Glutamatergic neuron (in vitro differentiated cells): ENCODE results near the gene KLRG1. TPM values are rescaled to one million over a fixed set of nuclear protein-coding genes. Genes with fewer than 3 reads are reported as not detected.
A peak's percentile ranks its signal among the peaks of the same experiment; 100 is the strongest.

ENCODE experiments used
- DNase-seq: peaks from one replicate; pipeline ENCODE4 v3.0.0; 2022
- H3K27ac Mint-ChIP-seq: one replicate; pipeline ENCODE4 v1.8.0; 2020; ENCODE audit warnings: mild to moderate bottlenecking, mixed read lengths, inconsistent platforms; ENCODE audit not compliant: unreplicated experiment
- H3K27me3 Mint-ChIP-seq: one replicate; pipeline ENCODE4 v1.8.0; 2020; ENCODE audit warnings: mild to moderate bottlenecking, moderate library complexity, mixed read lengths, inconsistent platforms; ENCODE audit not compliant: unreplicated experiment
- H3K36me3 Mint-ChIP-seq: one replicate; pipeline ENCODE4 v1.8.0; 2020; ENCODE audit warnings: mild to moderate bottlenecking, mixed read lengths, inconsistent platforms; ENCODE audit not compliant: unreplicated experiment
- H3K4me1 Mint-ChIP-seq: one replicate; pipeline ENCODE4 v1.8.0; 2020; ENCODE audit warnings: mild to moderate bottlenecking, low read depth, mixed read lengths, inconsistent platforms; ENCODE audit not compliant: unreplicated experiment
- H3K4me3 Mint-ChIP-seq: one replicate; pipeline ENCODE4 v1.8.0; 2020; ENCODE audit warnings: mild to moderate bottlenecking, mixed read lengths, inconsistent platforms; ENCODE audit not compliant: unreplicated experiment
- H3K9me3 Mint-ChIP-seq: one replicate; pipeline ENCODE4 v1.8.0; 2020; ENCODE audit warnings: mild to moderate bottlenecking, moderate library complexity, mixed read lengths, inconsistent platforms; ENCODE audit not compliant: unreplicated experiment
- total RNA-seq: library from RNA; stranded (reverse); fragmentation: NEBNext Ultra II Directional; extraction: Animal tissue kit (Norgen Biotek cat#: 25700); gene quantifications from one replicate; pipeline ENCODE4 v1.2.1, GENCODE V29; 2021; ENCODE audit not compliant: unreplicated experiment
- TF ChIP-seq, protein P1 (sequence below): fragments of 200-600 bp; sonication (generic); IDR thresholded peaks from one replicate; pipeline ENCODE4 v1.5.0; 2021; ENCODE audit not compliant: partially characterized antibody, unreplicated experiment

Gene KLRG1
- total RNA-seq, 1 donor from 2014 or later, result 5.2 TPM

DNA sequence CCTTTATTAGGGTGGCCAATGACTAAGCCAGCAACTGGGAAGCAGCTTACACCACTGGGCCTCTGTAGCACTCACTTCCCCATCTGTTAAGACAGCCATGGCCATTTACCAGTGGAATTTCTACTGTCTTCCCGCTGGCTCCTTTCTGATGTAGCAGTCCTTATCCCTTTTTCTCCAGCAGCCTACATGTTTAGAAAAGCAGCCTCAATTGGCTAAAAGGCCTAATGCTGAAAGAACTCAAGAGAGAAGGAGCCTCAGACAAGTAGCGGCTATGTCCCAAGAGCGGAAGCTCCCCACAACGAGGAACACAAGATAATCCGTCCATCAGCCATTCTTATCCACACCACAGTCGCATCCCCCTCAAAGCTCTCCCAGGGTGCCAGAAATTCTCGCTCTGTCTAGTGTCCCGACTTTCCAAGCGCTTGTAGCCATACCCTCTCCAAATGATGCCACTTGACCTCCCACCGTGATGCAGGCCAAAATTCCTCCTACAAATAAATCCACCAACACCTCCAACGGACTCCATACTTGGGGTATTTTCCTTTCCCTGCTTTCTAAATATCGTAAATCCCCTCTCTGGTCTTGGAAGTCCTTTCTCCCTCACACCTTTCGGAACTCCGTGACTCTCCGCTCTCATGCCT, 40.5 kb upstream of the KLRG1 start:
- DNase-seq, result no peak
- TF ChIP-seq, protein P1, sequence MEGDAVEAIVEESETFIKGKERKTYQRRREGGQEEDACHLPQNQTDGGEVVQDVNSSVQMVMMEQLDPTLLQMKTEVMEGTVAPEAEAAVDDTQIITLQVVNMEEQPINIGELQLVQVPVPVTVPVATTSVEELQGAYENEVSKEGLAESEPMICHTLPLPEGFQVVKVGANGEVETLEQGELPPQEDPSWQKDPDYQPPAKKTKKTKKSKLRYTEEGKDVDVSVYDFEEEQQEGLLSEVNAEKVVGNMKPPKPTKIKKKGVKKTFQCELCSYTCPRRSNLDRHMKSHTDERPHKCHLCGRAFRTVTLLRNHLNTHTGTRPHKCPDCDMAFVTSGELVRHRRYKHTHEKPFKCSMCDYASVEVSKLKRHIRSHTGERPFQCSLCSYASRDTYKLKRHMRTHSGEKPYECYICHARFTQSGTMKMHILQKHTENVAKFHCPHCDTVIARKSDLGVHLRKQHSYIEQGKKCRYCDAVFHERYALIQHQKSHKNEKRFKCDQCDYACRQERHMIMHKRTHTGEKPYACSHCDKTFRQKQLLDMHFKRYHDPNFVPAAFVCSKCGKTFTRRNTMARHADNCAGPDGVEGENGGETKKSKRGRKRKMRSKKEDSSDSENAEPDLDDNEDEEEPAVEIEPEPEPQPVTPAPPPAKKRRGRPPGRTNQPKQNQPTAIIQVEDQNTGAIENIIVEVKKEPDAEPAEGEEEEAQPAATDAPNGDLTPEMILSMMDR, result no peak
- H3K36me3 Mint-ChIP-seq, result peaks cover 6% of the 10 kb centered on the region

DNA sequence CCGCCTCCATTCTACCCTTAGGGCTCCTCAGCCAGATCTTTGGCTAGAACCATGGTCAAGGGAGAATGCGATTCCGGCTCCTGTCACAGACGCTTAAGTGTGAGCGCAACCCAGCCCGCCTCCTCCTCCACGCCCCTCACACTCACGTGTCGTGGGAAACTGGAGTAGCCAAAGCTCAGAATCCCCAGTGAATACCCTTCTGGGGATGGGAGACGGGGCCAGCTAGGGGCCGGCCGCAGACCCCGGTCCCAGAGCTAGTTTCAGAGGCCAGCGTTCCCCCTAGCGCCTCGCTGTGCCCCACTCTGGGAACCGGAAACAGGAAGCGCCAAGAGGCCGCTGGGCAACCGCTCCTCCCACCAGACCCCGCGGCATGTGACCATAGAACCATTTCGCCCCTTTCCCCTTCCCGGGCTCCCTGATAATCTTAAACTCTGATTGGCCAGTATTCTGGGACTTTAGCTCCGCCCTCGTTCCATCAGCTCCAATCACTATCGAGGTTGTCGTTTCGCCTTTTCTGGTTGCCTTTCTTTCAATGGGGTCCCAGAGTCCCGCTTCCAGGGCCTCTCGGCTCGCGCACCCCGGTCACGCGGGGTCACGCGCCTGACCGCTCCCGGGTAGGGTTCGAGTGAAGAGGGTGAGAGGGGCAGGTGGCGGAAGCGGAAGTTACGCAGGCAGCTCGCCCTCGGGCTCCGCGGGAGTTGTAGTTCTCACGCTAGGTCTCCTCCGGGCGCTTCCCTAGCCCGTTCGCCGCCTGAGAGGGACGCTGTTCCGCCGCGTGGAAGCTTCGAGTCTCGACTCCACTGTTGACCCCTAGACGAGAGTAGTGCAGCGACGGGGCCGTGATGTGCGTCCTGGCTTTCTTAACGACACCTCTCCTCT, 39.8 kb upstream of the KLRG1 start, which contains the start of gene M6PR:
M6PR (minus strand) TSS at position 304 of the 879 bp plus-strand sequence. CDS start 3,241 bp downstream, outside the sequence.
- DNase-seq, result peak; percentile 92
- no peaks in the 10 kb centered on the region for H3K27me3 Mint-ChIP-seq
- TF ChIP-seq, protein P1, result no peak
- H3K4me1 Mint-ChIP-seq, result peaks cover 7% of the 10 kb centered on the region
- H3K27ac Mint-ChIP-seq, result peak within 1 kb of the TSS; percentile 92
- H3K9me3 Mint-ChIP-seq, result peaks cover 6% of the 10 kb centered on the region
- H3K4me3 Mint-ChIP-seq, result peak within 1 kb of the TSS; percentile 100
- peaks cover 6% of the 10 kb centered on the region for H3K36me3 Mint-ChIP-seq

More for the DNA sequence above, 40.5 kb upstream of the KLRG1 start:
- Mint-ChIP-seq H3K4me3 (peak overlapping the region; percentile 100), H3K4me1 (peaks cover 7% of the 10 kb centered on the region), H3K27ac (peak overlapping the region; percentile 92), H3K27me3 (no peaks in the 10 kb centered on the region), H3K9me3 (peaks cover 6% of the 10 kb centered on the region)

DNA sequence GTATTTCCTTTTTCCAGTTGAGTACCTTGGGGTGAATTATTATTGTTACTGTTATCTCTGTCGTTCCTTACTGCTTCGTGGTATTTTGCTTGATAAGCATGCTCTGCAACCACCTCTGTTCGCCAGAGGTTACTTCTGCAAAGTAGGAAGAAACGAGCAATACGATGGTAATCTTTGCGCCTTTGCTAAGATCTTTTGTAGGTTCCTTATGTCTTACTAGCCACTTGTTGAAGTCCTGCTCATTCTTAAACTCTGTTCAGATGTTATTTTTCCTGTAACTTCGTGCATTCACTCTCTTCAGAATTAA, 39.2 kb upstream of the KLRG1 start:
- TF ChIP-seq, protein P1, result no peak
- Mint-ChIP-seq H3K27ac (peak overlapping the region; percentile 67), H3K4me1 (peaks cover 7% of the 10 kb centered on the region), H3K9me3 (peaks cover 6% of the 10 kb centered on the region), H3K36me3 (peaks cover 6% of the 10 kb centered on the region), H3K27me3 (no peaks in the 10 kb centered on the region), H3K4me3 (peak overlapping the region; percentile 100)
- DNase-seq, result no peak

DNA sequence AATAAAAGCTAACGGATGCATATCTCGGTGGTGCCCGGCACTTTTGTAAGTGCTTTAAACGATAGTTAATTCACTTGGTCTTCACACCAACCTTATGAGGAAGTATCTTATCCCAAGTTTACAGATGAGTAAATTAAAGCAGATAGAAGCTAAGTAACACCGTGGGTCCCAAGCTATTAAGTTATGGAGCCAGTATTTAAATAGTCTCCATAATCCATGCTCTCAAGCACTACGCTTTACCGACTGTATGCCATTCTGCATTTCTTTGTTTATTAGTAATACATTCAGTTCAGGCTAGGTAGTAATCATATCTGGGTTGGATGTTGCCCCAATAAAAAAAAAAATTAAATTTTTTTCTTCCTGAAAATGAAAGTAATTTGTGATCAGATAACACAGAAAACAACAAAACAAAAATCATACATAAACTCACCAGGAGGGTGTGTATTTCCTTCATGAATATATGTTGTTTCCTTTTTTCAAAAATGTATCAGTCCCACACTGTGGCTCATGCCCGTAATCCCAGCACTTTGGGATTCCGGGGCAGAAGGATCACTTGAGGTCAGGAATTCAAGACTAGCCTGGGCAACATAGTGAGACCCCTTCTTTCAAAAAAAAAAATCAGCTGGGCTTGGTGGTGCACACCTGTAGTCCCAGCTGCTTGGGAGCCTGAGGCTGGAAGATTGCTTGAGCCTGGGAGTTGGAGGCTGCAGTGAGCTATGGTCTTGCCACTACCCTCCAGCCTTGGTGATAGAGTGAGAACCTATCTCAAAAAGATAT, 38.5 kb upstream of the KLRG1 start:
- no peak for DNase-seq
- peaks cover 7% of the 10 kb centered on the region for H3K4me1 Mint-ChIP-seq
- peaks cover 6% of the 10 kb centered on the region for H3K36me3 Mint-ChIP-seq
- peak overlapping the region; percentile 67 for H3K27ac Mint-ChIP-seq
- TF ChIP-seq, protein P1, result no peak
- H3K4me3 Mint-ChIP-seq, result peak overlapping the region; percentile 100
- H3K27me3 Mint-ChIP-seq, result no peaks in the 10 kb centered on the region
- peaks cover 6% of the 10 kb centered on the region for H3K9me3 Mint-ChIP-seq
